K562 (cell line): Measurements from ENCODE around the gene CCSER1. TPM values are rescaled to one million over a fixed set of nuclear protein-coding genes. Genes with fewer than 3 reads are reported as not detected.

Experiments
- ARNT ChIP-seq, 2 experiments: fragments of 450-650 bp; IDR thresholded peaks; 2 replicates each; pipeline ENCODE4 v1.6.1; 2016; ENCODE audit warnings: mild to moderate bottlenecking in 1 of 2
- EZH2 ChIP-seq: IDR thresholded peaks from 2 replicates; pipeline ENCODE4 v1.6.1; 2012; ENCODE audit warnings: low read depth, mild to moderate bottlenecking, inconsistent platforms, low read length, borderline replicate concordance
- NFRKB ChIP-seq: fragments of 450-650 bp; IDR thresholded peaks from 2 replicates; pipeline ENCODE4 v1.6.1; 2016; ENCODE audit warnings: low read depth
- RERE ChIP-seq: sonication (generic); formaldehyde crosslinking; IDR thresholded peaks from 2 replicates; pipeline ENCODE4 v1.8.0; 2023; ENCODE audit warnings: missing genetic modification reagents, mild to moderate bottlenecking, borderline replicate concordance
- THAP12 ChIP-seq: fragments of 250-450 bp; sonication (Bioruptor Pico); IDR thresholded peaks from 2 replicates; pipeline ENCODE4 v1.9.0; 2021; ENCODE audit warnings: mild to moderate bottlenecking, inconsistent platforms
- ZNF282 ChIP-seq: sonication (generic); formaldehyde crosslinking; IDR thresholded peaks from 2 replicates; pipeline ENCODE4 v1.8.1; 2023; ENCODE audit warnings: missing genetic modification reagents
- polyA plus RNA-seq, 8 experiments: library from polyadenylated mRNA; depleted of rRNA in 4 of 8; stranded (reverse) in 5 of 8; unstranded in 3 of 8; fragments of >200 nt; fragmentation: Nextera tagmentation in 2 of 8; fragmentation: Illumina TruSeq in 1 of 8; extraction: Ambion mirVana in 2 of 8; extraction: Trizol in 1 of 8; gene quantifications; 2 replicates each; pipeline versions ENCODE4 v1.2.1 to v1.2.3, GENCODE V29; 2011 to 2014; ENCODE audit warnings: inconsistent platforms in 1 of 8, missing spikeins in 1 of 8
- total RNA-seq, 7 experiments: library from RNA; depleted of rRNA in 6 of 7; stranded (reverse); fragments of >200 nt in 6 of 7; fragmentation: Illumina TruSeq in 2 of 7; extraction: Trizol in 2 of 7; gene quantifications; 2 replicates each; pipeline versions ENCODE4 v1.2.1 to v1.2.3, GENCODE V29; 2011 to 2021; ENCODE audit warnings: low replicate concordance in 1 of 7

CCSER1 gene
- total and polyA plus RNA-seq, 9 of the 15 experiments (the other 6 are each of a cell fraction or from before 2014, with no cell fraction given): not detected

- no peak for TF ChIP-seq RERE
- TF ChIP-seq ZNF282 (CRISPR knock-in tag): no peak
- no peak for TF ChIP-seq NFRKB
- no peak for TF ChIP-seq ARNT (IDR thresholded peaks at IDR 0.05)
- TF ChIP-seq EZH2: no peak
- TF ChIP-seq THAP12 (CRISPR knock-in tag): no peak
Measured at GRCh38 chr4:90234916-90235547, 107.8 kb downstream of the CCSER1 start (continued).
